ENCODE results near the gene TMEM116. TPM values are rescaled to one million over a fixed set of nuclear protein-coding genes. Genes with fewer than 3 reads are reported as not detected.

The TMEM116 gene
- total RNA-seq, 2 donors from 2014 or later = 4.6 to 8.0 TPM

DNA sequence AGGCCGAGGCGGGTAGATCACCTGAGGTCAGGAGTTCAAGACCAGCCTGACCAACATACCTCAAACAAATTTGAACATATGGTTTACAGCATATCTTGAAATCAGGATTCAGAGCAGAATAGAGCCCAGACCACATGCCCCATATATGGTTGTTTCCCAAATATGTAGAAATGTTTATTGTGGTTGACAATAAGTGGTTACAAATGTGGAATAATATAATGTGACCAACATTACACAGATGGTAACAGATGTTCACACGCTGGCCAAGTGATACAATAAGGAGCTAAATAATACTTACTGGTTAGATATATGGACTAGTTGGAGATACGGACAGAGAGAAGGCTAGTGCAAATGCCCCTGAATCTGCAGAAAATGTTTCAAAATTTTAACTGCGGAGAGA is 85.6 kb downstream of the TMEM116 start:
- TF ChIP-seq POLR2A (IDR thresholded peaks at IDR 0.05) = no peak
- TF ChIP-seq, protein P1, sequence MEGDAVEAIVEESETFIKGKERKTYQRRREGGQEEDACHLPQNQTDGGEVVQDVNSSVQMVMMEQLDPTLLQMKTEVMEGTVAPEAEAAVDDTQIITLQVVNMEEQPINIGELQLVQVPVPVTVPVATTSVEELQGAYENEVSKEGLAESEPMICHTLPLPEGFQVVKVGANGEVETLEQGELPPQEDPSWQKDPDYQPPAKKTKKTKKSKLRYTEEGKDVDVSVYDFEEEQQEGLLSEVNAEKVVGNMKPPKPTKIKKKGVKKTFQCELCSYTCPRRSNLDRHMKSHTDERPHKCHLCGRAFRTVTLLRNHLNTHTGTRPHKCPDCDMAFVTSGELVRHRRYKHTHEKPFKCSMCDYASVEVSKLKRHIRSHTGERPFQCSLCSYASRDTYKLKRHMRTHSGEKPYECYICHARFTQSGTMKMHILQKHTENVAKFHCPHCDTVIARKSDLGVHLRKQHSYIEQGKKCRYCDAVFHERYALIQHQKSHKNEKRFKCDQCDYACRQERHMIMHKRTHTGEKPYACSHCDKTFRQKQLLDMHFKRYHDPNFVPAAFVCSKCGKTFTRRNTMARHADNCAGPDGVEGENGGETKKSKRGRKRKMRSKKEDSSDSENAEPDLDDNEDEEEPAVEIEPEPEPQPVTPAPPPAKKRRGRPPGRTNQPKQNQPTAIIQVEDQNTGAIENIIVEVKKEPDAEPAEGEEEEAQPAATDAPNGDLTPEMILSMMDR (IDR thresholded peaks at IDR 0.05) = no peak
- Histone ChIP-seq H3K4me1 (no peaks in the 10 kb centered on the region), H3K36me3 (replicated peaks in 1 of 2; ENCODE audit: insufficient read depth in 1 of 2, low read depth in 2 of 2) (no peaks in the 10 kb centered on the region), H3K27ac (no peak overlapping the region), H3K9me3 (no peaks in the 10 kb centered on the region), H3K4me3 (no peak overlapping the region), H3K27me3 (no peaks in the 10 kb centered on the region)
- intact Hi-C loops (cut with DNase I) = no loop called here
- ATAC-seq = no peak
- no peak for DNase-seq
- WGBS, 2 donors = 97 to 98% methylated on average over 5 of the region's 5 CpGs

- DNase-seq (no peak), ATAC-seq (no peak)
- no peaks in the 10 kb centered on the region for H3K4me1 ChIP-seq
- no peak overlapping the region for H3K4me3 ChIP-seq
- no peaks in the 10 kb centered on the region for H3K36me3 ChIP-seq (replicated peaks in 1 of 2; ENCODE audit: insufficient read depth in 1 of 2, low read depth in 2 of 2)
- H3K27ac ChIP-seq = no peak overlapping the region
- TF ChIP-seq POLR2A (IDR thresholded peaks at IDR 0.05) = no peak
- TF ChIP-seq, protein P1 (IDR thresholded peaks at IDR 0.05) = no peak
- no peaks in the 10 kb centered on the region for H3K27me3 ChIP-seq
- intact Hi-C loops (cut with DNase I) = no loop called here
- H3K9me3 ChIP-seq = no peaks in the 10 kb centered on the region
- WGBS, 2 donors = 92 to 97% methylated on average over 2 of the region's 2 CpGs
Measured at GRCh38 chr12:111926631-111927030, 86.3 kb downstream of the TMEM116 start.

GRCh38 chr12:111925171-111925570 is 87.8 kb downstream of the TMEM116 start:
- Histone ChIP-seq H3K27me3 (no peaks in the 10 kb centered on the region), H3K4me3 (no peak overlapping the region), H3K9me3 (no peaks in the 10 kb centered on the region), H3K27ac (no peak overlapping the region), H3K36me3 (replicated peaks in 1 of 2; ENCODE audit: insufficient read depth in 1 of 2, low read depth in 2 of 2) (no peaks in the 10 kb centered on the region), H3K4me1 (no peaks in the 10 kb centered on the region)
- WGBS, 2 donors = 74 to 80% methylated on average over 3 of the region's 3 CpGs
- no peak for TF ChIP-seq POLR2A (IDR thresholded peaks at IDR 0.05)
- TF ChIP-seq, protein P1 (IDR thresholded peaks at IDR 0.05) = no peak
- DNase-seq (no peak), ATAC-seq (no peak)
- intact Hi-C loops (cut with DNase I) = no loop called here

- no peaks in the 10 kb centered on the region for H3K4me1 ChIP-seq
- intact Hi-C loops (cut with DNase I) = no loop called here
- H3K9me3 ChIP-seq = no peaks in the 10 kb centered on the region
- H3K4me3 ChIP-seq = no peak overlapping the region
- TF ChIP-seq, protein P1 (IDR thresholded peaks at IDR 0.05) = no peak
- no peak for TF ChIP-seq POLR2A (IDR thresholded peaks at IDR 0.05)
- 92 to 100% methylated on average over 1 of the region's 1 CpG for WGBS, 2 donors
- ATAC-seq (no peak), DNase-seq (no peak)
- H3K27ac ChIP-seq = no peak overlapping the region
- H3K36me3 ChIP-seq (replicated peaks in 1 of 2; ENCODE audit: insufficient read depth in 1 of 2, low read depth in 2 of 2) = no peaks in the 10 kb centered on the region
- H3K27me3 ChIP-seq = no peaks in the 10 kb centered on the region
Measured at GRCh38 chr12:111907740-111908139, 105.2 kb downstream of the TMEM116 start.

- Histone ChIP-seq H3K27ac (no peak overlapping the region), H3K27me3 (no peaks in the 10 kb centered on the region), H3K36me3 (replicated peaks in 1 of 2; ENCODE audit: insufficient read depth in 1 of 2, low read depth in 2 of 2) (no peaks in the 10 kb centered on the region), H3K9me3 (no peaks in the 10 kb centered on the region), H3K4me3 (no peak overlapping the region), H3K4me1 (no peaks in the 10 kb centered on the region)
- DNase-seq (no peak), ATAC-seq (no peak)
- TF ChIP-seq, protein P1 (IDR thresholded peaks at IDR 0.05) = no peak
- no peak for TF ChIP-seq POLR2A (IDR thresholded peaks at IDR 0.05)
- intact Hi-C loops (cut with DNase I) = no loop called here
- WGBS, 2 donors = 71% methylated on average over 3 of the region's 3 CpGs; no CpG with 5 or more reads in 1 of the 2 donors
Measured at GRCh38 chr12:111905502-111905901, 107.5 kb downstream of the TMEM116 start.
